ENCODE results near the gene MPP1.

MPP1 gene

GRCh38 chrX:154732421-154733065 is 72.7 kb downstream of the MPP1 start:
- no peak for DNase-seq (ENCODE audit: low read depth in 3 of 3, low spot score in 1 of 3)

- no peak for DNase-seq (ENCODE audit: low read depth in 3 of 3, low spot score in 1 of 3)
Measured at GRCh38 chrX:154731881-154732280, 73.4 kb downstream of the MPP1 start.

- no peak for DNase-seq (ENCODE audit: low read depth in 3 of 3, low spot score in 1 of 3)
Measured at GRCh38 chrX:154731184-154731583, 74.1 kb downstream of the MPP1 start.

- no peak for DNase-seq (ENCODE audit: low read depth in 3 of 3, low spot score in 1 of 3)
Measured at GRCh38 chrX:154730253-154730891, 74.9 kb downstream of the MPP1 start.

DNA sequence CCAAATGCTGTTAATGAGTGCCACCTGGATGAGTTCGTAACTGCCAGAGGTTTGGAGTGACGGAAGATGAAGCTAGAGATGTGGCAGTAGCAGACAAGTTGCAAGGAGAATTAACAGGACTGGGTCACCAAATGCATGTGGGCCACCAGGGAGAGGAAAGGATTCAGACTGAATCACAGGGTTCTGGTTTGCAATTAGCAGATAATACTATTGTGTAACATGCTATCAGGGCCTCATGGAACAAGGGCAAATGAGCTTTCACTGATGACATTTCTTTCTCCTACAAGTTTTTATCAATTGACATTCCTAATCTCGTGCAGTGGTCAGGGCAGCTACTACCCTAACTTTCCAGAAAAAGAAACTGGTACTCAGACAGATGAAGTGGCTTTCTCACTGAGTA is 75.8 kb downstream of the MPP1 start:
- DNase-seq (ENCODE audit: low read depth in 3 of 3, low spot score in 1 of 3): no peak
